Measurements from ENCODE around the gene NDUFS2.
A peak's percentile ranks its signal among the peaks of the same experiment; 100 is the strongest.

The NDUFS2 gene

DNA sequence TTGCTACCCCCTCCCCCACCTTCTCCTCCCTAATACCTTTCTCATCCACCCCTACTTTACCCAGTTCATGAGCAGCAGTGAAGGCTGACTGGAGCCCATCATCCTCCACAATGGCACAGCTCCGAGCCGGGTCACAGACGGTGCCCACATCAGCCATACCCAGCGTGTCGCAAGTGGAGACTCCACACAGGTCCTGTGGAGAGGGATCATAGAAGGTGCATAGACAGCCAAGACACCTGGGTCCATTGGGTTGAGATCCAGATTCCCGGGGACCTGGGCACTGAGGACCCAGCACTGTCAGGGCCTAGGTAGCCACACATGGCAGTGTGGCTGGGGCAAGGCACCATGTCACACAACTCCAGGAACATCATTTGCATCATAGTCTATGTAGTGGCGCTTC, 6.1 kb upstream of the NDUFS2 start:
- no peak for DNase-seq (ENCODE audit: low spot score)

DNA sequence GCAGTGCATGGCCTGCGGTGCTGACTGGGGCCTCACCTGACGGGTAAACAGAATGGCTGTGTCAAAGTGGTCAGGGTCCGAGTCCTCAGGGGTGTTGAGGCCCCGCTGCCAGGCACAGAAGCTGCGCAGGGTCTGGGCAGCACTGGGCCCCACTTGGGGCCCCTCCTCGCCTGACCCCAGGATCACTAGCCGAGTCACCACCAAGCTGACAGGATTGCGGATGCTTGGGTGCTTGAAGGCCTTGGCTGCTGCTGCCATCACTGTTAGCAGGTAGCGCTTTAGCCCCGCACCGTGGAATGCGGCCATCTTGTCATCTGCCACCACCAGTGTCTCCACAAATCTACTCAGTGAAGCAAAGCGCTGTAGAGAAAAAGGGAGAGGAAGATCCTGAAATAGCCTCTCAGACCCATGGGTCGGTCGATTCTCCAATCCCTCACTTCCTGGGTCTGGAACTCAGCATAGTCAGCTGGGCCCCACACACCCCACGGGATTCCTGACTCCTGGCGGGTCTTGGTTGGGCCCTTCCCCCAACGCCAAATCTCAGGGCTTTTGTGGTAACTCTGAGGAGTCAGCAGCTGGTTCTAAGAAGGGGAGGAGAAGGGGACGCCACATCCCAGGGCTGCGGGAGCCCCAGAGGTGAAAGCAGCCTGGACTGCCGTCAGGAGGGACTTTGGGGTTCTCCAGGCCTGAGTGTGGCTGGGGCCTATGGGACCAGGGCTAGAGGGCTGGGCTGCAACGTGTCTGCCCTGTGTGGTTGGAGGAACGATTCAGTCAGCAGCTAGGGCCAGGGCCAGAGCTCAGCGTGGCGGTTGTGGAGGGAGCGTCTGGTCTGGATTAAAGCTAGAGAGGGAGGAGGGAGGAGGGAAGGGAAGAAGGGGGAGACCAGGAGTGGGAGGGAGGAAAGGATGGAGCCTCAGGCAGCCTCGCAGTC, 5.4 kb upstream of the NDUFS2 start:
- DNase-seq (ENCODE audit: low spot score): peak; percentile 76

DNA sequence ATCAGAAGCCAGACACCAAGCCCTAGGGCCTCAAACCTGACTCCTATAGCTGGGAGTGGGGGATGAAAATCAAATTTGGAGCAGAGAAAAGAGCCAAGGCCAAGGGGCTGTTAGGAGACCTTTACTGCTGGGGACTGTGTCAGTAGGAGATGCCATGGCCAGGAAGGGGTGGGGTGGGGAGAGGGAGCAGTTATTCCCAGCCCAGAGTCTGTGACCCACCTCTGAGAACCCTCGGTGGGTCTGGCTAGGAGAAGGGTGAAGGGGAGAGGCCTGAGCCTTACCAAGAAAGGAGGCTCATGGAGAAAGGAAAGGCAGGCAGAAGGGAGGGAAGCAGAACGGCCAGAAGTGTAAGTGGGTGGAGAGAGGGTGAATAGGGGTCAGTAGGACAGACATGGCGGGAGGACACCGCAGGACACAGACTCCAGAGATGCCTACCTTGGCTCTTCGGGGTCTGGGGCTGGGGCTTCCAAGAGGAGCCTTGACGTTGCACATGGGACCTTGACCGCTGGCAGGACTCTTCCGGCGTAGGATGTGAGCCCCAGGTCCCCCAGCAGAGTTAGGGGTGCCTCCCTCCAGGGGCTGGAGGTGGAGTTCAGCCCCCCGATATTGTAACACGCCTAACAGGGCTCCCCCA, 4.5 kb upstream of the NDUFS2 start:
- DNase-seq (ENCODE audit: low spot score): no peak

GRCh38 chr1:161198194-161198896, 3.8 kb upstream of the NDUFS2 start:
- peak; percentile 47 for DNase-seq (ENCODE audit: low spot score)

GRCh38 chr1:161198897-161199431, 3.2 kb upstream of the NDUFS2 start, which contains the start of gene ADAMTS4:
Gene ADAMTS4 (minus strand): TSS chr1:161199054. CDS start chr1:161198627, 427 bp downstream.
- peak; percentile 96 for DNase-seq (ENCODE audit: low spot score)

DNA sequence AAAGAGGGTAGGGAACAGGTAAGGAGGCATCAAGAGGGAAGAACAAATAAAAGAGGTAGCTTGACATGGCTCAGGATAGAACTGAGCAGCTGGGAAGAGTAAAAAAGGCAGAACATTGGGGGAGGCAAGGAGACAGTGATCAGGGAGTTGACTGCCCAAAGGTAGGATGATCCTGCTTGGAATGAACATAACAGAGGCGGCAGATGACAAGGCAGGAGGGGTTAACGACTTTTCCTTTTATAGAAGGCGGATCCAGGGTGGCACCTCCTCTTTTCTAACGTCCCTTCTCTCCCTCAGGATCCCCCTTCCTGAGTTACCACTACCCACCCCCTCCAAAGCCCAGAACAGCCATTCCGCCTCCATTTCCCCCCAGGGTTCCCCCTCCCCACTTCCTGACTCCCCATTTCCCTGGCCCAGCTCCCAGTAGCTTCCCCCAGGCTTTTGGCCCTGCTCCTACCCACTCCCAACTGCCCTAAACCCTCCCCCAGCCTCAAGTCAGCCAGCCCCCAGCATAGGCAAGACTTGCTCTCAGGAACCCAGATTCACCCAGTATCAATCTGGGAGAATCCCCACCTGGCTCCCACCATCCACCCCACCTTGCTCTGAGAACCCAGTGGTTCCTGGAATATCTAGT, 2.5 kb upstream of the NDUFS2 start:
- no peak for DNase-seq (ENCODE audit: low spot score)

GRCh38 chr1:161200421-161200991, 1.7 kb upstream of the NDUFS2 start:
- DNase-seq (ENCODE audit: low spot score): no peak

DNA sequence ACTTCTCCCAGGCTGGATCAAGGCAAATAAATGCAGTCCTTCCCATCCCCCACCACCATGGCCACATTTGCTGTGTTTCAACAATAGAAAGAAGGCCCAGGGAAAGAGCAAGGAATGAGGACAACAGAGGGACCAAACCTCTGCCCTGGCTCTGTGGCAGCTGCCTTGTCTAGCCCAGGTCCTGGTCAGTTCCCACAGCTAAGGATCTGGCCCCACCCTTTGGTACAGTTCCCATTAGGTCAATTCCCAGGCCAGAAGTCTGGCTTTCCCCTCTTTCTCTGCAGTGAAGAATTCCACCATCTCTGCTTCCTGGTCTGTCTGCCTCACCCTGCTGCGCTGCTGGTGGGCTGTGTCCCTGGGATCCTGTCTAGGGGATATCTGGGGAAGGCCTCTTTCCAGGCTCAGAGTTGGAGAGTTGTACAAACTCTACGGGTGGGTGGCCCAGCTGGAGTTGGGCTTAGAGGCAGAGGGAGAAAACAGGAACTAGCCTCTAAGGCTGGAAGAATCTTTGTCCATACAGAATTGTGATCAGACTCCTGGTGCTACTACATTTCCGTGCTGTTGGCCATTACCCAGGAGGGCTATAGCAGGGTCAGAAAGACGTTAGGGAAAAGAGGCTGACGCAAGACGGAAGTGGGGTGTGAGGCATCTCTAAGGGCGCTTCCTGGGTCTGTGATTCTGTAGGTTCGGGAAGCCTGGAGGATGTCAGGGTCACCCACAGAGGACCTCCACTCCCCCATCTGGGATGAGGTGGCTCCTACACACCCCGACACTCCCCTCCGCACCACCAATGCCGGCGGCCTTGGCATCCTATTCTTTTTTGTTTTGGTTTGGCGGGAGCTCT, 953 bp upstream of the NDUFS2 start:
- DNase-seq (ENCODE audit: low spot score): peak; percentile 64

GRCh38 chr1:161206411-161207140, 4.4 kb downstream of the NDUFS2 start:
- peak; percentile 61 for DNase-seq (ENCODE audit: low spot score)

DNA sequence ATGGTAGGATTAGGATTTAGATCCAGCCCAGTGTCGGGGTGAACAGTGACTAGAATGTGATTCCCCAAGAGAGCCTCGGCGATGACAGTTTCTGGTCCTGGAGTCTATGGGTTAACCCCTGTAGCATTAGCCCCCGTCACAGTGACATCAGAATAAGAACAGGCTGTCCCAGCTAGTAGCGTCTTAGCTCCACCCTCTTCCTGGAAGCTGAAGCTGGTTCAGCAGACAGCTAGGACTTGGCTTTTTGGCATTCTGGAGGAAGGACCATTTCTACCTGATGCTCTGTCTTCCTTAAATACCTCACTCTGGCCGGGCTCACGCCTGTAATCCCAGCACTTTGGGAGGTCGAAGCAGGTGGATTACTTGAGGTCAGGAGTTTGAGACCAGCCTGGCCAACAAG, 5.0 kb downstream of the NDUFS2 start:
- peak; percentile 75 for DNase-seq (ENCODE audit: low spot score)

DNA sequence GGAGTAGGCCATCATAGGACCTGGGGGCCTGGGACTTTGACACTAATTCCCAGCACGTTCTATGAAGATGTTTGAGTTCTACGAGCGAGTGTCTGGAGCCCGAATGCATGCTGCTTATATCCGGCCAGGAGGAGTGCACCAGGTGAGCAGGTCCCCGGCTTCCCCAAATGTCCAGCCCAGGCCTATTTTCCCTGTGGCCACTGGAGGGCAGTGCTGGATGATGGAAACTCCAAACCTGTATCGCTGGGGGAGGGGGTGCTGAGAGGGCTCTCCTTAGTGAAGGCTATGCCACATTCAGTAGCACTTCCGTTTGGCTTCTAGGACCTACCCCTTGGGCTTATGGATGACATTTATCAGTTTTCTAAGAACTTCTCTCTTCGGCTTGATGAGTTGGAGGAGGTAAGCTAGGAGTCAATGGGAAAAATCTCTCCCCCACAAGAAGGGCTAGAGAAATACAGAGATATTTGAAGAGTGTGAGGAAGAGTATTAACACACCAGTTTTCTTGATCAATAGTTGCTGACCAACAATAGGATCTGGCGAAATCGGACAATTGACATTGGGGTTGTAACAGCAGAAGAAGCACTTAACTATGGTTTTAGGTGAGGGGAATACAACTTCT, 7.7 kb downstream of the NDUFS2 start:
- DNase-seq (ENCODE audit: low spot score): peak; percentile 71

DNA sequence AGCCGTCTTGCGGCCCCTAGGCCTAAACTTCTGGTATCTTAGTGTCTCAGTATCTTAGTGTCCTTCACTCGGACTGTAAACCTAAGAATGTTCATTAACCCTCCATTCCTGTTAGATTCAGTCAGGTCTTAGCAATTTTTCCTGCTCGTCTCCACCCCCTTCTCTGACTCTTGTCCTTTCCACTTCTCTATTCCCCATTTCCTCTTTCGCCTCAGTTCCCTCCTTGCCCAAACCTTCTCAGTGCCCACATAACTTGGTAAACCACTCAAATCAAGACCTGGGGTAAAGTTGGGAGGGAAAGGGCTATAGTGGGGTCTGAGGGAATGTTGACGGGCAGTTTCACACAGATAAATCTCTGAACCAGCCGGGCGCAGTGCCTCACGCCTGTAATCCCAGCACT, 12.2 kb downstream of the NDUFS2 start:
- DNase-seq (ENCODE audit: low spot score): no peak

GRCh38 chr1:161215076-161215475, 12.9 kb downstream of the NDUFS2 start, which contains the start of gene FCER1G:
Gene FCER1G (plus strand): TSS chr1:161215295. CDS start chr1:161215322, 27 bp downstream.
- no peak for DNase-seq (ENCODE audit: low spot score)

DNA sequence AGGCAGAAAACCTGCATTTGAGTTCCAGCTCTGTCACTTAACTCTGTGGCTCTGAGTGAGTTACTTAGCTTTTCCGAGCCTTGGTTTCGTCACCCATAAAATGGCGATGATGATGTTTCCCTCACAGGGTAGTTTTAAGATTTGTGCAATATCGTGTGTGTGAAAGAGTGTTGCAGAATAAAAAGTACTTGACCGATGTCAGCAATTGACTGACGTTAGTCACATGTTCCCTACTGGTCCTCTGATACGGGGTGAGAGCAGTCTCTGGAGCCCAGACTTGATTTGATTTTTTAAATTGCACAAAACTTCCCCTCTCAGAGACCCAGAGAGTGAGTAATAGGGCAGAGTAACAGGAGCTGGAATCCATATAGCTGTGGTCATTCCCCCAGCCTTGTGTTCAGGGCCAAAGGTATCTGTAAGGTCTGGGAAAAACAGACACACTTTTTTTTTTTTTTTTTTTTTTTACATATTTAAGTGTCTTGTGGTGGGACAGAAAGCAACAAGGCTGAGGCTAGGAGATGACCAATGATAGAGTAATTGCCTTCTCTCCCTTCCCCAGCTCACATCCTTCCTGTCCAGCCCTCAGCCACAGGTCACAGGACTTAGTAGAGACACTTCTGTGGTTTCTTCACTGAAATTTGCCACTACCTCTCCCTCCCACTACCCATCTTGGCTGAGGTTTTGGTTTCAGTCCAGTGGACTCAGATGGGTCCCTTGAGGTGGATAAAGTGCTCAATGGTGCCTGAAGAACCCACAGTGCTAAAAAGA, 15.0 kb downstream of the NDUFS2 start:
- peak; percentile 47 for DNase-seq (ENCODE audit: low spot score)

DNA sequence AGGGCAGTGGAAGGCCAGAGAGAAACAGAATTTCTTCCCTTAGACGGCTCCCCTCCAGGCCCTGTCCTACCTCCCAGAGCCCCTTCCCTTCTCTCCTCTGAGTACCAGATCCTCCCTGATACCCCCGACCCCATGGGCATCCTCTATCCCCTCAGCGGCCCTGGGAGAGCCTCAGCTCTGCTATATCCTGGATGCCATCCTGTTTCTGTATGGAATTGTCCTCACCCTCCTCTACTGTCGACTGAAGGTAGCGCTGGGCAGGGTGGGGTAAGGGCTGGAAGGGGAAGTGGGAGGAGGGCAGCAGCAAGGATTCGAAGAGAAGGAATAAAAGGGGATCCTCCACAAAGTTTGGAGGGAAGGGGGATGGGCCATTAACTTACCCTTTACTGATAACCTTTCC, 15.7 kb downstream of the NDUFS2 start:
- DNase-seq (ENCODE audit: low spot score): no peak

DNA sequence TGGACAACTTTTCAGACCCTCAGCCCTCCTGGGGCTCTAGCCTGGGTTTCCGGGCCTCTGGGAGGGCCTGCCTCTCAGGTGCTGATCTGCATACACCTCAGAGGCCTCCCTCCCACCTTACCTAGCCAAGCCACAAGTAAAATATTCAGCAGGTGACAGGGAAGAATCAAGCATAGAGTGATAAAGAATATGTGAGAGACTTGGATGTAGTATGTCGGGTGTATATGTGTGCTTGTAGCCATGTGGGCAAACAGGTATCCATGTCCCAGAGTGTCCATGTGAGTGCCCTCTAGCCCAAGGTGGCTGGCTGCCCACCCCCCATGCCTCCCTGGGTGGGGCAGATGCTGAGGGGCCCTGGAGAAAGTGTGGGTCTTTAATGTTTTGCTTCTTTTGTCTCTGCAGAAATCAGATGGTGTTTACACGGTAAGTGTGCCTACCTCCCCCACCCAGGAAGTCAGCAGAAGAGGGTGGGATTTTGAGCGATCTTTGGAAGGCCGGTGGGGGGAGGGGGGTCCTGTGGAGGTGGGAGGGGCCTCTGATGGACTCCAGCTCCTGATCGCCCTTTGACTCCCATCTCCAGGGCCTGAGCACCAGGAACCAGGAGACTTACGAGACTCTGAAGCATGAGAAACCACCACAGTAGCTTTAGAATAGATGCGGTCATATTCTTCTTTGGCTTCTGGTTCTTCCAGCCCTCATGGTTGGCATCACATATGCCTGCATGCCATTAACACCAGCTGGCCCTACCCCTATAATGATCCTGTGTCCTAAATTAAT, 16.3 kb downstream of the NDUFS2 start:
- no peak for DNase-seq (ENCODE audit: low spot score)

DNA sequence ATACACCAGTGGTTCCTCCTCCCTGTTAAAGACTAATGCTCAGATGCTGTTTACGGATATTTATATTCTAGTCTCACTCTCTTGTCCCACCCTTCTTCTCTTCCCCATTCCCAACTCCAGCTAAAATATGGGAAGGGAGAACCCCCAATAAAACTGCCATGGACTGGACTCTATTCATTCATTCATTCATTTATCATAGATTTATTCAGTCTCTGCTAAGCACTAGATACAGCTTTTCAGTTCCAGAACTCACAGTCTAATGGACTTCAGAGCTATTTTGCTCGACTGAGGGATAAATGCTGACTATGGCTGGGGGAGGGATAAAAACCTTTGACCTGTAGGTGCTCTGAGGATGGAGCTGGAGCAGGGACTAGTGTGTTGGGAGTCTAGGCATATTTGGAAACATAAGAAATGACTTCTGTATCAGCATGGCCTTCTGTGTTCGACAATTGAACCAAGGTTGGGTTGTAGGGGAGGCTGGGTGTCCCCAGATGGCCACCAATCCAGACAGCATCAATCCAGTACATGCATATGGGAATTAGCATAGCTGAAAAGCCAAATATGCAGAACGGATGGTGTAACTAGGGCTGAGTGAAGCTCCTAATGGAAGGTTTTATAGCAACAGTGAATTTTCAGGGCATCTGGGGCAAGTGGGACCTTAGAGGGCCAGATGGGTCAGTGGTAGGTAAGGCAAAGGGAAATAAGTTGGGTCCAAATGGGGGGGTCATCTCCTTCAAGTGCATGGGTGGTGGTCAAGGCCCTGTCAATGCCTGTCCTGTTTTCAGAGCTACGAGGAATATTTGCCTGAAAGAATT, 17.1 kb downstream of the NDUFS2 start:
- DNase-seq (ENCODE audit: low spot score): no peak
